Muscle of leg (tissue), 11 donors: ENCODE data around the gene RCAN2. TPM values are rescaled to one million over a fixed set of nuclear protein-coding genes. Genes with fewer than 3 reads are reported as not detected.
"Not testable (repeated sequence)": the region's sequence is repeated elsewhere in the genome, so short reads cannot be mapped to it uniquely, and the experiment has no call there.

Source experiments
- DNase-seq: peaks from one replicate; pipeline ENCODE4 v3.0.0; 2013
- H3K27ac ChIP-seq: one replicate; pipeline ENCODE4 v1.5.1; 2013; ENCODE audit warnings: mild to moderate bottlenecking, low read length, control low read depth
- H3K27me3 ChIP-seq: one replicate; pipeline ENCODE4 v1.6.1; 2013; ENCODE audit warnings: low read length; ENCODE audit not compliant: control insufficient read depth, insufficient read depth
- H3K36me3 ChIP-seq: one replicate; pipeline ENCODE4 v1.6.1; 2013; ENCODE audit warnings: low read length; ENCODE audit not compliant: control insufficient read depth, insufficient read depth
- H3K4me1 ChIP-seq: one replicate; pipeline ENCODE4 v1.6.1; 2013; ENCODE audit warnings: low read length; ENCODE audit not compliant: control insufficient read depth, insufficient read depth
- H3K4me3 ChIP-seq: one replicate; pipeline ENCODE4 v1.5.1; 2013; ENCODE audit warnings: low read length, control low read depth
- H3K9me3 ChIP-seq: replicated peaks from 2 replicates; pipeline ENCODE4 v1.6.1; 2013; ENCODE audit warnings: low read depth, low read length; ENCODE audit not compliant: control insufficient read depth
- WGBS: methylation state at CpG from one replicate; pipeline ENCODE4 v1.1.5; 2013; ENCODE audit warnings: missing lambda C conversion rate; ENCODE audit not compliant: insufficient coverage; 5-methylcytosine and 5-hydroxymethylcytosine counted together
- polyA plus RNA-seq, 8 donors: library from polyadenylated mRNA; unstranded; fragments of 120-200 nt; gene quantifications; one replicate each; pipeline versions ENCODE4 v1.2.1 to v1.2.3, GENCODE V29; 2013; ENCODE audit warnings: inconsistent platforms in 1 of 8, low replicate concordance in 1 of 8; ENCODE audit not compliant: insufficient read length in 8 of 8, insufficient read depth in 1 of 8
- total RNA-seq: library from RNA; stranded (reverse); fragments of 120-200 nt; gene quantifications from one replicate; pipeline ENCODE4 v1.2.4, GENCODE V29; 2013

RCAN2 gene
- total and polyA plus RNA-seq, 9 donors: 2.2 to 8.2 (median 4.5) TPM

DNA sequence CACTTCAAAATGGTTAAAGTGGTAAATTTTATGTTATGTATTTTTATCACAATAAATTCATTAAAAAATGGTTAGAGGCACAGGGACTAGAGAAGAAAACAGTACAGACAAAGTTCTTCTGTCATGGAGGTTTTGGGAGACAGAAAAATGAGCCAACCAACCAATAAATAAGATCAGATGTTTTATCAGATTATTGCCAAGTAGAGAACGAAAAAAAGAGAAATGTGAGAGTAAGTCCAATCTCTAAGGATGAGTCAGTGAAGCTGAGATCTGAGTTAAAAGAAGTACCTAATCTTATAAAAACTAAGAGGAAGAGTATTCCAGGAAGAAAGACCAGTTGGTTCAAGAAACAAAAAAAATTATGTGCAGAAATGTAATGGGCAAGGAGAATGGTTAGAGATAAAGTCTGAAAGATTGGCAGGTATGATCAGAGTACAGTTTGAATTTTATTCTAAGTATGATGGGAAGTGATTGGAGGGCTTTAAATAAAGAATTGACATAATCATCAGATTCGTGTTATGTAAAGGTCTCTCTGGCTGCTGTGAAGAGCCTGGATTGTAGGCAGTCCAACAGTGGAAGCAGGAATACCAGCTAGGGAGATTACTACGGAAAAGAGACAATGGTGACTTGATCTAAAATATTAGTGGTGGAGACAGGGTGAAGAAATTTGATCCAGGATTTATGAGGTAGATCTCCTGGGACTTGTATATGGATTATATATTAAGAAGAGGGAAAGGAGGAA lies 79.6 kb downstream of the RCAN2 start:
- peak; percentile 25 for DNase-seq
- WGBS: 28% methylated on average over 2 of the region's 3 CpGs
- H3K27ac ChIP-seq: no peak overlapping the region

DNA sequence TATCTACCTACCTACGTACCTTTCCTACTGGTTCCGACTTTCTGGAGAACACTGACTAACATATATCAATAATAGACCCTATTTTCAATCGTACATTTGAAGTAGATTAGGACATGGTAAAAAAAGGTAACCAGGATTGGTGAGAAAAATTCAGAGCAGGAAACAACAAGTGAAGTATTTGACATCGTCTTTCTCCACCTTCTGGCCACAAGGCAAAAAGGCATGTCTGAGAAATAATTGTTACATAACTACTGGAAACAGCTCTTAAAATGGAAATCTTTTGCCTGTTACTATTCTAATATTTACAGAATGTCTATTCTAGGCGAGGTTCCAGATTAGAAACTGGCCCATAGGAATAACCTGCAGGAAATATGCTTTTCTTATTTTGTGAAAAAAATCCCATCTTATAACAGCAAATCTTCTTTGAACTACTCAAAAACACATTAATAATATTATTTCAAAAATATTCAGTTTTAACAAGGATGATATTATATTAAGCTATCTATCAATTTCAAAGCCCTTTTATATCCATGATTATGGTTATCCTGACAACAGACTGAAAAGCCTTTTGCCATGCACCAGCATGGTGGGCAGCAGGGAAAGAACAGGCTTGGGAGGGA lies 80.8 kb downstream of the RCAN2 start:
- Histone ChIP-seq H3K9me3 (no peaks in the 10 kb centered on the region), H3K27ac (no peak overlapping the region), H3K4me3 (no peak overlapping the region), H3K36me3 (no peaks in the 10 kb centered on the region), H3K27me3 (no peaks in the 10 kb centered on the region), H3K4me1 (peaks cover 6% of the 10 kb centered on the region)
- DNase-seq: peak; percentile 80
- no CpG with 5 or more reads among the region's 5 CpGs for WGBS

More for the DNA sequence above, 79.6 kb downstream of the RCAN2 start:
- no peaks in the 10 kb centered on the region for H3K27me3 ChIP-seq
- H3K4me1 ChIP-seq: peaks cover 6% of the 10 kb centered on the region
- no peaks in the 10 kb centered on the region for H3K9me3 ChIP-seq
- no peaks in the 10 kb centered on the region for H3K36me3 ChIP-seq
- H3K4me3 ChIP-seq: no peak overlapping the region

DNA sequence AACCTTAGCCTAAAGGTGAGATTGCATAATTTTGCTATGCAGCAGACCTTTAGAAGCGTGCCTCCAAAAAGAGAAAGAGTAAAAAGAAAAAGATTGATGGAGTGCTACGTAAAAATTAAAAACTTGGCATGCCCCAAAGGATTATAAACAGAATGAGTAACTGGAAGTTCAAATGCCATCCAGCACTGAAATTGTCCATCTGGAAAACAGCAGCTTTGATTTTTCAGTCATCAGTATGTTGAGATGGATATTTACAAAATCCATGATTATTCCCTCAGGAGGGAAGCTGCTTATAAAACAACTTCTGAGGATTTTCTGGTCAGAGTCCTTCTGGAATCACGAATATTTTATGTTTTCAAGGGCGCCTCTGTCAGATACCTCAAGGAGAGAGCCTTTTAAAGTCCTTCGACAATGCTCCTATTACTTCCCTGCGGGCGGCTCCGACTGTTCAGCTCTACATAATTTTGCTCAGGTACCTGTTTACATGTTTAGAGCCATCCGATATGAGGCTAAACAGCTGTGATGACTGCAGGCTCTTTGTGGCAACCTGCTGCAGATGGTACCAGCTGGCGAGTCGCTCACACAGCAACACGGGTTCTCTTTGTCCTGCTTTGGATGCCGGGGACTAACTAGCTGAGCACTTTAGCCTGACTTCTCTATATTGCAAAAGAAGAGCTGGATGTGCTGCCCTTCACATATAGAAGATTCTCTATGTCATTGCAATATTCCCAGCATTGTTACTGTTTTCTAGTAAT lies 83.3 kb downstream of the RCAN2 start:
- DNase-seq: peak; percentile 49
- no peak overlapping the region for H3K4me3 ChIP-seq

DNA sequence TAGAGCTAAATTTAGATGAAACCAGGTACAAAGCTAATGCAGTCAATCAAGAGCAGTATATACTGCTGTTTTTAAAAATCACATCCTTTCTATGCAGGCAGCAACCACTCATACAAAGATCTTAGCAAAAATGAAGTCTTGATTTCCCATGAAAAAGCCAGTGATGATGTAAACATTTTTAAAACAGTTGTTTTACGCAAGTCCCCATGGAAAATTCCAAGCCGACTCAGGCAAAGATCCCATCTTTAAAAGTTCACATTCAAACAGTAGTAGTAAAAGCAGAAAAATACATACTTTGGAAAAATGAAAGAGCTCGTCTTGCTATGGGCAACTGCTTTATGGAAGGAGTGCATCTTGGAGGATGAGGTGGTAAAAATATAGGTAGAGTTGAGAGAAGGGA lies 84.0 kb downstream of the RCAN2 start:
- Histone ChIP-seq H3K4me1 (peaks cover 6% of the 10 kb centered on the region), H3K27me3 (no peaks in the 10 kb centered on the region), H3K27ac (no peak overlapping the region), H3K4me3 (no peak overlapping the region), H3K36me3 (no peaks in the 10 kb centered on the region), H3K9me3 (no peaks in the 10 kb centered on the region)
- DNase-seq: peak; percentile 78
- no CpG with 5 or more reads among the region's 3 CpGs for WGBS

More for the DNA sequence above, 83.3 kb downstream of the RCAN2 start:
- Histone ChIP-seq H3K4me1 (peaks cover 6% of the 10 kb centered on the region), H3K9me3 (no peaks in the 10 kb centered on the region), H3K27ac (peak overlapping the region; percentile 43), H3K27me3 (no peaks in the 10 kb centered on the region), H3K36me3 (no peaks in the 10 kb centered on the region)
- WGBS: 62% methylated on average over 10 of the region's 13 CpGs

DNA sequence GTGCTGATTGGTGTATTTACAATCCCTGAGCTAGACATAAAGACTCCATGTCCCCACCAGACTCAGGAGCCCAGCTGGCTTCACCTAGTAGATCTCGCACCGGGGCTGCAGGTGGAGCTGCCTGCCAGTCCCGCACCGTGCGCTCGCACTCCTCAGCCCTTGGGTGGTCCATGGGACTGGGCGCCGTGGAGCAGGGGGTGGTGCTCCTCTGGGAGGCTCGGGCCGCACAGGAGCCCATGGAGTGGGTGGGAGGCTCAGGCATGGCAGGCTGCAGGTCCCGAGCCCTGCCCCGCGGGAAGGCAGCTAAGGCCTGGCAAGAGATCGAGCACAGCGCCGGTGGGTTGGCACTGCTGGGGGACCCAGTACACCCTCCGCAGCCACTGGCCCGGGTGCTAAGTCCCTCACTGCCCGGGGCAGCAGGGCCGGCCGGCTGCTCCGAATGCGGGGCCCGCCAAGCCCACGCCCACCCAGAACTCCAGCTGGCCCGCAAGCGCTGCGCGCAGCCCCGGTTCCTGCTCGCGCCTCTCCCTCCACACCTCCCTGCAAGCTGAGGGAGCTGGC lies 85.5 kb downstream of the RCAN2 start:
- H3K9me3 ChIP-seq, H3K4me3 ChIP-seq, DNase-seq, H3K4me1 ChIP-seq, H3K27ac ChIP-seq, H3K27me3 ChIP-seq, H3K36me3 ChIP-seq: not testable (repeated sequence)
- WGBS: 92% methylated on average over 7 of the region's 32 CpGs

DNA sequence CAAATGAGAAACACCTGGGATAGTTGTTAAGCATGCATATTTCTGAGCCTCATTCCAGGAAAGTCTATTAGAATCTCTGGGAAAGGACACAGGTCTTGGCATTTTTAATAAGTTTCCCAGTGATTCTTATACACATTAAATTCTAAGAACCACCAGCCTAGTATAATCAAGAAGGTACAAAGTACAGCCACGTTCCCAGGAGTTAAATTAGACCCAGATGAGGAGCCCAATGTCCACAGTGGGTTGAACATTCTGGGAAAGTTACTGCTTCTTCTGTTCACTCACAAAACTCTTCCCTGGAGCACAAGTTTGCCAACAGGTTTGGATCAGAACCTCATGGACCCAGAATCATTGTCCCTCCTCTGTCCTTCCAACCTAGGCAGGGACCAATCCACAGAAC lies 90.4 kb downstream of the RCAN2 start:
- Histone ChIP-seq H3K27me3 (no peaks in the 10 kb centered on the region), H3K4me3 (no peak overlapping the region), H3K4me1 (no peaks in the 10 kb centered on the region), H3K9me3 (no peaks in the 10 kb centered on the region), H3K36me3 (no peaks in the 10 kb centered on the region), H3K27ac (no peak overlapping the region)
- no CpG with 5 or more reads among the region's 1 CpG for WGBS
- DNase-seq: no peak

DNA sequence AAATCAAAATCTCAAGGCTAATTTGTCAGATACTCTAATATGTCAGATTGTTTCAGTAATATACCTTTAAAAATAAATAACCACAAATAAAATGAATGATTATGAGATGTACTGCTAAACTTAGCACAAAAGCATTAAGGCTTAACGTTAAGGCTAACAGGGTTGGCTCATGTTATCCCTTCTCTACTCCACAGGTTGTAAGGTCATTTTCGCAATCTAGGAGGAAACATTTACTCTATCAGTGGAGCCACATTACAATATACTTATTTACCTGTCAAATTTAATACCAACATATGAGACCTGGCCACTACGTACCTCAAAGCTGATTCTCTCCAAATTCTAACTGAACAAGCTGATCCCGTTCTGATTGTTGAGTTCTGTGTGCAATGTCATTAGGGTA lies 95.7 kb downstream of the RCAN2 start:
- no peak for DNase-seq
- Histone ChIP-seq H3K27me3 (no peaks in the 10 kb centered on the region), H3K4me1 (no peaks in the 10 kb centered on the region), H3K9me3 (no peaks in the 10 kb centered on the region), H3K27ac (no peak overlapping the region), H3K36me3 (no peaks in the 10 kb centered on the region), H3K4me3 (no peak overlapping the region)
- 82% methylated on average over 3 of the region's 4 CpGs for whole genome bisulfite sequencing

DNA sequence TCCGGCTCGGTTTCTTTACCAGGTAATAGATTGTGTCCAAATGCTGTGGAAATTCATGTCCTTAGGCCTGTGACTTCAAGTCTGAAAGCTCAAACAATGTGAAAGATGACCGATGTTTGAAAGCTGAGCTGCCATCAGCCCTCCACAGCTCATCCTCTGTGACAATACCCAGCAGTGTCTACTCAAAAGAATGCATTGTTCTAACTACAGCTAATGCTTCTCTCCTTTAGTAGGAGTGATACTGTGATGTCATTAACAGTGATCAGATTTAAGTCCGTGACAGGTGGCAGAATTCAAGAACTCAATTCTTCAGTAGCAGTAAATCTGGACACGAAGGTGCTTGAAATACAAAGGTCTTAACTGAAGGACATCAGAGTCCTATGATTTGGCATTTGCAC lies 97.3 kb downstream of the RCAN2 start:
- Histone ChIP-seq H3K4me1 (no peaks in the 10 kb centered on the region), H3K4me3 (no peak overlapping the region), H3K36me3 (no peaks in the 10 kb centered on the region), H3K27me3 (no peaks in the 10 kb centered on the region), H3K27ac (no peak overlapping the region), H3K9me3 (no peaks in the 10 kb centered on the region)
- no peak for DNase-seq
- WGBS: 72% methylated on average over 2 of the region's 5 CpGs

DNA sequence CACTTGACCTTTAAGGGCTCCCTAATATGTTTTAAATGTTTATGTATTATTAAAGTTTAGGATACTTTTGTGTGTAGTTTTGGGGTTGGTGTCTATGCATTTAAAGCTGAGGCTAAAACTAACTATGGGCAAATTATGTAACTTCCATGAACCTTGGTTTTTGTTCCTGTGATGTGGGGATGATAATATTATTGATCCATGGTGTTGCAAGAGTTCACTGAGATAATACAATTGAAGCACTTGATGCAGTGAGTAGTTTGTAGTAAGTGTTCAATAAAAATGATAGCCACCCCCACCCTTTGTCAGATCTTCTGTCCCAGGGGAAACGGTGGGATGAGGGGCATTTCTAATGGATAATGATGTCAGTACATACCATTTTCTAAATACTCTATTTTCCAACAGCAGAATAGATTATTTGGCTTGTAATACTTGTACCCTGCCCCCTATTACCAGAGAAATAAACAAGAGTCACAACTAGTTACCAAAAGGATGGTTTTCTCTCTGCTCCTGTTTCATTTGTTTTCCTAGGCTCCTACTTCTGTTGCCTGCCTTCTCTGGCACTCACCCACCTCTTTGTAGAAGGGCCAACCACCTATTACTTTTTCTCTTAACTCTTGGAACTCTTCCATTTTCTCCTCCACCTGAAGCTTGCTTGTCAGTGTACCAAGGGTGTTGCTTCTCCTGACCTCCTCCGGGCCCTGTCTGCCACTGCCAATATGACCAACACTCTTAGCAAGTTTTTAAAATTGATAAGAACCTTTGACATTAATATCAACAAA lies 97.9 kb downstream of the RCAN2 start:
- H3K4me1 ChIP-seq: no peaks in the 10 kb centered on the region
- no peak overlapping the region for H3K27ac ChIP-seq
- WGBS: no CpG with 5 or more reads among the region's 2 CpGs
- no peaks in the 10 kb centered on the region for H3K27me3 ChIP-seq
- no peaks in the 10 kb centered on the region for H3K9me3 ChIP-seq
- no peak overlapping the region for H3K4me3 ChIP-seq
- H3K36me3 ChIP-seq: no peaks in the 10 kb centered on the region
- no peak for DNase-seq
